ENCODE measurements around the gene PKP1. TPM values are rescaled to one million over a fixed set of nuclear protein-coding genes. Genes with fewer than 3 reads are reported as not detected.

PKP1 gene
- total RNA-seq, 6 experiments from 2014 or later: not detected

DNA sequence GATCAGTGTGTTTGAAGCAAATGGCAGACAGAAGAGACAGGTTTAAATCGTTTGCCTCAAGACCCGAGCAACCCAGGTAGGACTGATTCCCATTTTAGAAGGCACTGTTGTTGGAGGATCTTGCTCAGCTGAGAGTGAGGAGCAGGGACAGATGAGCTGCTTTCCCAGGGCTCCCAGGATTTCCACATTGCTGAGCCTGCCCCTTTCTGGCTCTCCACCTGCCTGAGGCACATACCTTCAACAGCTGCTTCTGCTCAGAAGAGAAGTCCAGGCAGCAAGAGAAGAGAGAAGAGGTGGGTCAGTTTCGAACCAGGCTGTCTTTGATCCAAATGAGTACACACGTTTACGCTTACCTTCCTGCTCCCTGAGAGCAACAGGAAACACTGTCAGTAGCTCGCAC, 88.5 kb downstream of the PKP1 start:
- Mint-ChIP-seq H3K27ac (no peak overlapping the region), H3K4me1 (ENCODE audit: low read depth) (peaks cover 8% of the 10 kb centered on the region; the same call in 1 of the 2 replicates), H3K9me3 (no peaks in the 10 kb centered on the region), H3K36me3 (ENCODE audit: low read depth) (no peaks in the 10 kb centered on the region), H3K4me3 (no peak overlapping the region), H3K27me3 (ENCODE audit: insufficient read depth) (peaks cover 76% of the 10 kb centered on the region)
- DNase-seq: no peak
- TF ChIP-seq, protein P1, sequence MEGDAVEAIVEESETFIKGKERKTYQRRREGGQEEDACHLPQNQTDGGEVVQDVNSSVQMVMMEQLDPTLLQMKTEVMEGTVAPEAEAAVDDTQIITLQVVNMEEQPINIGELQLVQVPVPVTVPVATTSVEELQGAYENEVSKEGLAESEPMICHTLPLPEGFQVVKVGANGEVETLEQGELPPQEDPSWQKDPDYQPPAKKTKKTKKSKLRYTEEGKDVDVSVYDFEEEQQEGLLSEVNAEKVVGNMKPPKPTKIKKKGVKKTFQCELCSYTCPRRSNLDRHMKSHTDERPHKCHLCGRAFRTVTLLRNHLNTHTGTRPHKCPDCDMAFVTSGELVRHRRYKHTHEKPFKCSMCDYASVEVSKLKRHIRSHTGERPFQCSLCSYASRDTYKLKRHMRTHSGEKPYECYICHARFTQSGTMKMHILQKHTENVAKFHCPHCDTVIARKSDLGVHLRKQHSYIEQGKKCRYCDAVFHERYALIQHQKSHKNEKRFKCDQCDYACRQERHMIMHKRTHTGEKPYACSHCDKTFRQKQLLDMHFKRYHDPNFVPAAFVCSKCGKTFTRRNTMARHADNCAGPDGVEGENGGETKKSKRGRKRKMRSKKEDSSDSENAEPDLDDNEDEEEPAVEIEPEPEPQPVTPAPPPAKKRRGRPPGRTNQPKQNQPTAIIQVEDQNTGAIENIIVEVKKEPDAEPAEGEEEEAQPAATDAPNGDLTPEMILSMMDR (IDR thresholded peaks at IDR 0.05): no peak

DNA sequence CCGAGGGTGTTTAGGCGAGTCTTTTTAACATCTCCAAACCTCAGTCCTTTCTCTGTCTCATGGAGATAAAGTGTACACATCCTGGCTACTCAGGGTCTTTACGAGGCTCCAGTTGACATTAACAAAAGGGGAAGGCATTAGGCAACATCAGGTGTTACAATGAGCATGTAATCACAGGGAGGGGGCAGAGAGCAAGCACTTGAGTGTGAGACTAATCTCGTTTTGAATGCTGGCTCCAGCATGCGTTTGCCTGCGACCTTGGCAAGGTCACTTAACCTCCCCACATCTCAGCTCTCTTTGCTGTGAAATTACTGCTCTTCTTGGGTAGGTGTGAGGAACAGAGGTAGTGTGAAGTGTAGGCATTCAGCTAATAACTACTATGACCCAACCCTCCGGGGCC, 91.1 kb downstream of the PKP1 start:
- H3K4me3 Mint-ChIP-seq: no peak overlapping the region
- TF ChIP-seq, protein P1 (IDR thresholded peaks at IDR 0.05): no peak
- peaks cover 52% of the 10 kb centered on the region for H3K27me3 Mint-ChIP-seq (ENCODE audit: insufficient read depth)
- peaks cover 8% of the 10 kb centered on the region; the same call in 1 of the 2 replicates for H3K4me1 Mint-ChIP-seq (ENCODE audit: low read depth)
- H3K9me3 Mint-ChIP-seq: no peaks in the 10 kb centered on the region
- DNase-seq: no peak
- no peak overlapping the region for H3K27ac Mint-ChIP-seq
- no peaks in the 10 kb centered on the region for H3K36me3 Mint-ChIP-seq (ENCODE audit: low read depth)

DNA sequence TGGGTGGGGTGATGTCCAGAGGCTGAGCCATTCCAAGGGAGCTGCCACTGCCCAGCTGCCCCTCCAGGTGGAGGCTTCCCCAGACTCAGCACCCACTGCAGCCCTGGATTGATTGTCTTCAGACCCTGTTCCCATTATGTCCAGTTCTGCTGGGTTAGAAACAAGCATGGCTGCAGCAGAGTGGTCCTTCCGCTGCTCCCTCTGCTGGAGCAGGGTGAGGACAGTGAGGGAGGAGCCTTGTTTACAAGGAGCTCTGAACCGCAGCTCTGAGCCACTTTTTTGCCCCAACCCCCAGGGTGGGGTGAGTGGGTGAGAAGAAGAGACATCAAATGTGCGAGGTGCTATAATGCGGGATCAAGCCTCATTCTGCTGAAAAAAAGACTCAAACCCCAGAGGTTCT, 91.9 kb downstream of the PKP1 start:
- TF ChIP-seq, protein P1 (IDR thresholded peaks at IDR 0.05): peak; percentile 54
- DNase-seq: no peak
- Mint-ChIP-seq H3K27me3 (ENCODE audit: insufficient read depth) (peaks cover 44% of the 10 kb centered on the region), H3K27ac (no peak overlapping the region), H3K4me1 (ENCODE audit: low read depth) (peaks cover 8% of the 10 kb centered on the region; the same call in 1 of the 2 replicates), H3K36me3 (ENCODE audit: low read depth) (no peaks in the 10 kb centered on the region), H3K9me3 (no peaks in the 10 kb centered on the region), H3K4me3 (no peak overlapping the region)

DNA sequence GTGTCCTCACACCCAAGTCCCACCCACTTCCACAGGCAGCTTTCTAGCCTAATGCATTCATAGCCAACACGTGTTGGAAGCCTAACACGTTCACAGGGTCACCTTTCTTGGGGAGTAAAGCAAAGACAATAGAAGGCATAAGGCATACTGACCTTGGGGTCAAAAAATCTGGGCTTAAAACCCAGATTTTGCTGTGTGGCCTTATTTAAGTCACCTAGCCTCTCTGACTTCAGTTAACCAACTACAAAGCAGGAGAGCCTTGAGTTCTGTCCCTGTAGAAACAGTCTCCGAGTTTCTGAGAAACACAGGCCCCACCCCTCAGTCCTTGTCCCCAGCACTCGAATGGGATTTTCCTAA, 92.8 kb downstream of the PKP1 start:
- Mint-ChIP-seq H3K27ac (no peak overlapping the region), H3K4me3 (no peak overlapping the region), H3K27me3 (ENCODE audit: insufficient read depth) (peaks cover 36% of the 10 kb centered on the region), H3K4me1 (ENCODE audit: low read depth) (peaks cover 8% of the 10 kb centered on the region; the same call in 1 of the 2 replicates), H3K36me3 (ENCODE audit: low read depth) (no peaks in the 10 kb centered on the region), H3K9me3 (no peaks in the 10 kb centered on the region)
- no peak for DNase-seq
- TF ChIP-seq, protein P1 (IDR thresholded peaks at IDR 0.05): no peak

DNA sequence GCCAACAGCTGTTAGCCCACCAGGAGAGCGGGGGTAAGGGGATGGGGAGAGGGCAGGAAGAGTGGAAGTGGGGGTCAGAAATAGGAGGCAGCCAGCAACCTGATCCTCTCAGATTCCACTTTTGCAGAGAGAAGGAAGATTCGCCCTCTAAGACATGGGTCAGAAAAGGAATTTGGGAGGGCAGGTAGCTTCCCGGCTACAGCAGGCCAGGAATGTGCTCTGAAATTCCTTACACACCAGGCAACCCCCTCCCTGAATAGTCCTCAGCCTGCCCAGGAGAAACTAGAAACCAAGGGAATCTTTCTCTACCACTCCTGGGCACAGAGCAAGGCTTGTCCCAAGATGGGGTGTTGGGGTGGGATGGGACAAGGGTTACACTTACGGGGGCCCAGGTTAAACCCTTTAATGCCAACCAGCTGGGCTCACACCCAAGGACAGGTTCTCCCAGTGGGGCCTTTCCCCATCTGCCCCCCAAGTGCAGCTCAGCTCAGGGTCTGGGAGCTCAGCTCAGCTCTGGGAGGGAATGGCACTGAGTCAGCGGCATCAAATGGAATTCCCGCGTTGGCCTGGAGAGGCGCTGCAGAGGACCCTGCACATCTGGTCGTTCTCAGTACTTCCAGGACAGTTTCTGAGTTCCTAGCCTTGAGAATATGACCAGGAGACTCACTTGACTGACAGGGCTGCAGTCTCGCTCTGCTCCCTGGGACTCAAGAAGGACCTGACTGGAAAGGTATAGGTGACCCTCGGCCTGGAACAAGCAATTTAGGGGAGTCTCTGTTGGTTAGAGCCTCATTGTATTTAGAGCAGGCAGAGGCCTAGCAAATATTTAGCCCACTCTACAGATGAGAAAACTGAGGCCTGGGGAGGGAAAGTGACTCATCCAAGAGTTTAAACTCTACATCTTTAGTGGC, 93.4 kb downstream of the PKP1 start:
- Mint-ChIP-seq H3K27me3 (ENCODE audit: insufficient read depth) (peaks cover 32% of the 10 kb centered on the region), H3K4me1 (ENCODE audit: low read depth) (peaks cover 8% of the 10 kb centered on the region; the same call in 1 of the 2 replicates), H3K36me3 (ENCODE audit: low read depth) (no peaks in the 10 kb centered on the region), H3K27ac (no peak overlapping the region), H3K9me3 (no peaks in the 10 kb centered on the region), H3K4me3 (no peak overlapping the region)
- TF ChIP-seq, protein P1 (IDR thresholded peaks at IDR 0.05): peak; percentile 71
- peak; percentile 20 for DNase-seq

All from HFFc6 (cell line).